Measurements from ENCODE around the gene HPRT1.

DNA sequence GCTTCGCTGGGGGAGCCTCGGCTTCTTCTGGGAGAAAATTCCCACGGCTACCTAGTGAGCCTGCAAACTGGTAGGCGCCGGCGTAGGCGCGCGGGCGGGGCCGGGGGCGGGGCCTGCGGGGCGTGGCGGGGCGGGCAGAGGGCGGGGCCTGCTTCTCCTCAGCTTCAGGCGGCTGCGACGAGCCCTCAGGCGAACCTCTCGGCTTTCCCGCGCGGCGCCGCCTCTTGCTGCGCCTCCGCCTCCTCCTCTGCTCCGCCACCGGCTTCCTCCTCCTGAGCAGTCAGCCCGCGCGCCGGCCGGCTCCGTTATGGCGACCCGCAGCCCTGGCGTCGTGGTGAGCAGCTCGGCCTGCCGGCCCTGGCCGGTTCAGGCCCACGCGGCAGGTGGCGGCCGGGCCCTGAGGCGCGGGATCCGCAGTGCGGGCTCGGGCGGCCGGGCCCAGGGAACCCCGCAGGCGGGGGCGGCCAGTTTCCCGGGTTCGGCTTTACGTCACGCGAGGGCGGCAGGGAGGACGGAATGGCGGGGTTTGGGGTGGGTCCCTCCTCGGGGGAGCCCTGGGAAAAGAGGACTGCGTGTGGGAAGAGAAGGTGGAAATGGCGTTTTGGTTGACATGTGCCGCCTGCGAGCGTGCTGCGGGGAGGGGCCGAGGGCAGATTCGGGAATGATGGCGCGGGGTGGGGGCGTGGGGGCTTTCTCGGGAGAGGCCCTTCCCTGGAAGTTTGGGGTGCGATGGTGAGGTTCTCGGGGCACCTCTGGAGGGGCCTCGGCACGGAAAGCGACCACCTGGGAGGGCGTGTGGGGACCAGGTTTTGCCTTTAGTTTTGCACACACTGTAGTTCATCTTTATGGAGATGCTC is at the start of gene HPRT1:
- no peak for TF ChIP-seq CBFB (CRISPR knock-in tag; IDR thresholded peaks at IDR 0.05; ENCODE audit: low read depth)
- TF ChIP-seq, protein P1, sequence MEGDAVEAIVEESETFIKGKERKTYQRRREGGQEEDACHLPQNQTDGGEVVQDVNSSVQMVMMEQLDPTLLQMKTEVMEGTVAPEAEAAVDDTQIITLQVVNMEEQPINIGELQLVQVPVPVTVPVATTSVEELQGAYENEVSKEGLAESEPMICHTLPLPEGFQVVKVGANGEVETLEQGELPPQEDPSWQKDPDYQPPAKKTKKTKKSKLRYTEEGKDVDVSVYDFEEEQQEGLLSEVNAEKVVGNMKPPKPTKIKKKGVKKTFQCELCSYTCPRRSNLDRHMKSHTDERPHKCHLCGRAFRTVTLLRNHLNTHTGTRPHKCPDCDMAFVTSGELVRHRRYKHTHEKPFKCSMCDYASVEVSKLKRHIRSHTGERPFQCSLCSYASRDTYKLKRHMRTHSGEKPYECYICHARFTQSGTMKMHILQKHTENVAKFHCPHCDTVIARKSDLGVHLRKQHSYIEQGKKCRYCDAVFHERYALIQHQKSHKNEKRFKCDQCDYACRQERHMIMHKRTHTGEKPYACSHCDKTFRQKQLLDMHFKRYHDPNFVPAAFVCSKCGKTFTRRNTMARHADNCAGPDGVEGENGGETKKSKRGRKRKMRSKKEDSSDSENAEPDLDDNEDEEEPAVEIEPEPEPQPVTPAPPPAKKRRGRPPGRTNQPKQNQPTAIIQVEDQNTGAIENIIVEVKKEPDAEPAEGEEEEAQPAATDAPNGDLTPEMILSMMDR (IDR thresholded peaks at IDR 0.05): no peak
